ENCODE data around the gene SERGEF.

The SERGEF gene

GRCh38 chr11:17887779-17888178, 125.1 kb downstream of the SERGEF start:
- Histone ChIP-seq H3K27ac (replicated peaks) (no peak overlapping the region), H3K4me3 (replicated peaks; ENCODE audit: insufficient read depth, low read length) (no peak overlapping the region), H3K27me3 (ENCODE audit: insufficient read depth, poor library complexity, severe bottlenecking) (no peaks in the 10 kb centered on the region)
- no peak for DNase-seq (ENCODE audit: low read depth in 1 of 2, low spot score in 1 of 2)
- TF ChIP-seq REST (IDR thresholded peaks at IDR 0.05; ENCODE audit: insufficient replicate concordance, low read depth): no peak
- no peak for TF ChIP-seq POLR2AphosphoS5 (IDR thresholded peaks at IDR 0.05; ENCODE audit: low read depth)
- no peak for TF ChIP-seq SPI1 (IDR thresholded peaks at IDR 0.05; ENCODE audit: borderline replicate concordance, low read depth)
- TF ChIP-seq CTCF (IDR thresholded peaks at IDR 0.05; ENCODE audit: insufficient read depth, low read length): no peak
- no peak for TF ChIP-seq GABPA (IDR thresholded peaks at IDR 0.05; ENCODE audit: low read depth)

GRCh38 chr11:17883946-17884345, 128.9 kb downstream of the SERGEF start:
- TF ChIP-seq REST (IDR thresholded peaks at IDR 0.05; ENCODE audit: insufficient replicate concordance, low read depth) (no peak), GABPA (IDR thresholded peaks at IDR 0.05; ENCODE audit: low read depth) (no peak), SPI1 (IDR thresholded peaks at IDR 0.05; ENCODE audit: borderline replicate concordance, low read depth) (no peak), POLR2AphosphoS5 (IDR thresholded peaks at IDR 0.05; ENCODE audit: low read depth) (no peak), CTCF (IDR thresholded peaks at IDR 0.05; ENCODE audit: insufficient read depth, low read length) (no peak)
- no peak overlapping the region for H3K27ac ChIP-seq (replicated peaks)

GRCh38 chr11:17883057-17883456, 129.8 kb downstream of the SERGEF start:
- Histone ChIP-seq H3K27ac (replicated peaks) (no peak overlapping the region), H3K27me3 (ENCODE audit: insufficient read depth, poor library complexity, severe bottlenecking) (no peaks in the 10 kb centered on the region), H3K4me3 (replicated peaks; ENCODE audit: insufficient read depth, low read length) (no peak overlapping the region)
- TF ChIP-seq POLR2AphosphoS5 (IDR thresholded peaks at IDR 0.05; ENCODE audit: low read depth): no peak
- DNase-seq (ENCODE audit: low read depth in 1 of 2, low spot score in 1 of 2): no peak

More at GRCh38 chr11:17883946-17884345, 128.9 kb downstream of the SERGEF start:
- no peaks in the 10 kb centered on the region for H3K27me3 ChIP-seq (ENCODE audit: insufficient read depth, poor library complexity, severe bottlenecking)
- no peak for DNase-seq (ENCODE audit: low read depth in 1 of 2, low spot score in 1 of 2)
- H3K4me3 ChIP-seq (replicated peaks; ENCODE audit: insufficient read depth, low read length): no peak overlapping the region

- DNase-seq (ENCODE audit: low read depth in 1 of 2, low spot score in 1 of 2): no peak
- TF ChIP-seq CTCF (IDR thresholded peaks at IDR 0.05; ENCODE audit: insufficient read depth, low read length): no peak
- no peak for TF ChIP-seq GABPA (IDR thresholded peaks at IDR 0.05; ENCODE audit: low read depth)
- TF ChIP-seq REST (IDR thresholded peaks at IDR 0.05; ENCODE audit: insufficient replicate concordance, low read depth): no peak
- no peak for TF ChIP-seq POLR2AphosphoS5 (IDR thresholded peaks at IDR 0.05; ENCODE audit: low read depth)
- no peak for TF ChIP-seq SPI1 (IDR thresholded peaks at IDR 0.05; ENCODE audit: borderline replicate concordance, low read depth)
- no peak overlapping the region for H3K4me3 ChIP-seq (replicated peaks; ENCODE audit: insufficient read depth, low read length)
- H3K27me3 ChIP-seq (ENCODE audit: insufficient read depth, poor library complexity, severe bottlenecking): no peaks in the 10 kb centered on the region
- no peak overlapping the region for H3K27ac ChIP-seq (replicated peaks)
Observed at GRCh38 chr11:17878743-17879142, 134.1 kb downstream of the SERGEF start.

Data from HL-60 (cell line).